Stimulated activated CD8-positive, alpha-beta memory T cell treated with anti-CD3 and anti-CD28 coated beads, Interleukin-12 subunit alpha, Interleukin-12 subunit beta, amount 100 ng/mL, for 24 hours (primary cell): Measurements from ENCODE around the gene PLA2G12B.

Experiments
- DNase-seq: peaks from one replicate; pipeline ENCODE4 v3.0.0-alpha.2; 2020; ENCODE audit errors: extremely low read depth

Gene PLA2G12B

GRCh38 chr10:72890086-72890485 lies 64.5 kb downstream of the PLA2G12B start:
- no peak for DNase-seq

GRCh38 chr10:72889391-72889831 lies 65.2 kb downstream of the PLA2G12B start:
- DNase-seq, result no peak

- no peak for DNase-seq
These were observed 66.4 kb downstream of the PLA2G12B start for GRCh38 chr10:72888151-72888638.

DNA sequence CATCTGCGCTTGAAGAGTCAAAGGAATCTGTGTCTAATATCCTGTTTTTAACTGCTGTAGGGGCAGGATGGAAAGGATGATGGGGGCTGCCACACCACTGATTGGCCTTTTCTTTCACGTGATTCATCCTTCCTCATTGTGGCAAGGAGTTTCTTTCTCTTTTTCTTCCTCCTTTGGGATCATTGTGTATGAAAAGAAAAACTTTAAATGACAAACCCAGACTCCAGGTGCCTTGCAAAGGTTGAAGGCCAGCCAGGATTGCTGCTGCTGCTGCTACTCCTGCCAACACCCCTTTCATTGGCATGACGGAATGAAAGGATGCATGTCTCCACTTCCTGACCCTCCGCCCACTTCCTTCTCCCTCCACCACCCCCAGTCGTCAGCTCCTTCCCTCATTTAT lies 67.6 kb downstream of the PLA2G12B start:
- DNase-seq, result no peak

GRCh38 chr10:72886621-72887020 lies 68.0 kb downstream of the PLA2G12B start:
- DNase-seq, result no peak

DNA sequence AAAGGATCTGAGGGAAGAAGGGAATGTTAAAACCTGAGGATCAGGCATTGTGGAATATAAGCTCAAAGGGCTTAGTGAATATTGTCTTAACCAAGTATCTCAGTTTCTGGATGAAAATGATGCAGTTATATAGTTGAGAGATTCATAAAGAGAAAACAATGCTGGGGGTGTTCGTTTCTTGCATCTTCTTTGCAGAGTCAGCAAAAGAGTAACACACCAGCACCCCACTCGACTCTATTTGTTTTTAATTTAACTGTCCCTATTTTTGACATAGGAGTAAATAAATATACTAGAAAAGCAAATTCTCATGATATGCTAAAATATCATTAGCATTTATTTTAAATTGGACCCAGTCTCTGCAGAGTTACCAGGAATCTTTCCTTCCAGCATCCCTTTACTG lies 68.7 kb downstream of the PLA2G12B start:
- DNase-seq, result no peak
